ENCODE results near the gene PDLIM4.

The PDLIM4 gene, protein sequence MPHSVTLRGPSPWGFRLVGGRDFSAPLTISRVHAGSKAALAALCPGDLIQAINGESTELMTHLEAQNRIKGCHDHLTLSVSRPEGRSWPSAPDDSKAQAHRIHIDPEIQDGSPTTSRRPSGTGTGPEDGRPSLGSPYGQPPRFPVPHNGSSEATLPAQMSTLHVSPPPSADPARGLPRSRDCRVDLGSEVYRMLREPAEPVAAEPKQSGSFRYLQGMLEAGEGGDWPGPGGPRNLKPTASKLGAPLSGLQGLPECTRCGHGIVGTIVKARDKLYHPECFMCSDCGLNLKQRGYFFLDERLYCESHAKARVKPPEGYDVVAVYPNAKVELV

DNA sequence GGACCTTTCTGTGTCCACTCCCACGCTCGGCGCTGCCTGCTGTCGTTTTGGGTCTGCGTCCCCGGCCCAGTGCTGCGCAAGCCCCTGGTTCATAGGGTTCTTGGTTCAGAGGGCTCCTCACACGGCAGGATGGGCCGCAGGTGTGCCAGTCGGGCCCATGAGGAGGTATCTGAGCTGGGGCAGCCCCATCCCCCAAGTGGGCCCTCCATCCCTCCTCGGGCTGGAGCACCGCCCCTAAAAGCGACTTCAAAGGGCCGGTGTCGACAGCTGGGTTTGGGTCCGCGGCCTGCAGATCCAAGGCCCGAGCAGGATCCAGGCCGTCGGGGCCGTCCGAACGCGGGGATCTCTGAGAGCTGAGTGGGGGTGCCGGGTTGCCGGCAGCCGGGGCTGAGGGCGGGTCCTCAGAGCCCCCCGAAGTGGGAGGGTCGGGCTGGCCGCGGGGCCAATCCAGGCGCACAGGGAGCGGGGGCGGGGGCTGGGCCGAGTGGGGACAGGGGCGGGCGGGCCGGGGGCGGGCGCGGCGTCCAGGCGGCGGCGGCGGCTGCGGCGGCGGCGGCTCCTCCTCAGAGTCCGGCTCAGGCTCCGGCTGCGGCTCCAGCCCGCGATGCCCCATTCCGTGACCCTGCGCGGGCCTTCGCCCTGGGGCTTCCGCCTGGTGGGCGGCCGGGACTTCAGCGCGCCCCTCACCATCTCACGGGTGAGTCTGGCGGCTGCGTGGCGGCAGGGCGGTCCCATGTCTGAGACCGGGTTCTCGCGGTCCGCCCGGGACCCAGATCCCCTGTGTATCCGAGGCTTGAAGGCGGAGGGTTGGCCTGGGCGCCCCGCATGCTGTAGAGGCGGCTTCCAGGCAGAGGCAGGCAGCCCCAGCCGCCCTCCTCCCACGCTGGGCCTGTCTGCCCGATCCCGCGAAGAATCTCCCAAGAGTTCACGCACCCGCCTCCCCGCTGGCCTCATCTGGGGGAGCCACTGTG lies at the start of gene PDLIM4:
Gene PDLIM4, plus strand, starts transcription at position 566 of the 971 bp plus-strand sequence. Its CDS starts 39 bp downstream, at position 605.
- no peak for DNase-seq

DNA sequence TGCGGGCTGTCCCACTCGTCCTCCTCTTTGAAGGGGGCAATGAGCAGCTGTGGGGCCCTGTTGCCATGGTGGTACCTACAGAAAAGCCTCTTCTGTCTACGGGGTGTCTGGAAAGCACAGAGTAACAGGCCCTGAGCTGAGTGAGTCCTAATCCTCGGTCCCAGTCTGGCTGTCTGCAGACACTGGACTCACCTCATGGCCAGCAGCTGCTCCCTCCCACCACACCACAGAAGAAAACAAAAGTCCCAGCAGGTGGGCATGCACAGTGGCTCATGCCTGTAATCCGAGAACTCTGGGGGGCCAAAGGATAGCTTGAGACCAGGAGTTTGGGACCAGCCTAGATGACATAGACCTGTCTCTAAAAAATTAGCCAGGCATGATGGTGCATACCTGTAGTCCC lies 49.7 kb upstream of the PDLIM4 start:
- DNase-seq, result no peak

DNA sequence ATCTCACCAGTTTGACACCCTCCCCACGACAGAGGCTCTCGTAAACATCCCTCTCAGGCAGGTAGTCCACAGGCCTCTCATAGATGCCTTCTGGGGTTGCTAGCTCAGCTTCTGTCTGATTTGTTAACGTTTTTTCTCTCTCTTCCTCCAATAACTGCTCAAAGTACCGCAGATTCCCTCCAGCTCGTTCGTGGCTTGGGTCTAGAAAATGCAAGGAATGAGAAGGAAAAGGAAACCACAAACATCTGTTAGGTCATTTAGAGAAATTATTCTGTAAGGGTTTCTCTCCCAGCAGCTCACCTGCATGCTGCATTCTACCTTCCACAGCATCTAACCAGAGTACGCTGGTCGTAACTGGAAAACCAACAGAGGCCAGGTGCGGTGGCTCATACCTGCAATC lies 48.4 kb upstream of the PDLIM4 start:
- DNase-seq, result no peak

DNA sequence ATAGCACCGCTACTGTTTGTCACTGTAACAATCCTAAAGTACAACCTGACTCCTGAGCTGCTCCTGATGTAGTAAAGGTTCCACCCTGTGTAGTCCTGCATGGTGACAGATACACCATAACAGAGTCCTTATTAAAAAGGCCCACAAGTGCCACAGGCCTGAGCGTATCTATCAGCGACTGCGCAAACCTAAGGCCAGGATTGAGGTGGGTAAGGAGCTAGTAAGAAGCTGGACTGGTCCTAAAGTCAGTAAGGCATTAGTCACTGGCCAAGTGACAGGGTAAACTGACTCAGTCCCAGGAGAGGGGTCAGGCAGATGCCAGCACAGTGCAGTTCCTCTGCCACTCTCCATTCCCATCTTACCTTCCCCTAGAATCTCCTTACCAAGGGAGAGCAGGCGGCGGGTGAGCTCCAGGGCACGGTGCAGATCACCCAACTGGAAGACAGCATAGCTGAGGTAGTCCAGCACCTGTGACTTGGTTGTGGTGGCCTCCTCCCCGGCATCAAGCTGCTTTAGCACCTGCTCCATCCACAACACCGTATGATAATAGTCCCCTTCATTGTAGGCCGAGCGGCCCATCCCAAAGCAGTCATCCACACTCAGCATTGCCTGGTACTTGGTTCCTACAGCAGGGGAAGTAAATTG lies 47.5 kb upstream of the PDLIM4 start:
- DNase-seq, result no peak

DNA sequence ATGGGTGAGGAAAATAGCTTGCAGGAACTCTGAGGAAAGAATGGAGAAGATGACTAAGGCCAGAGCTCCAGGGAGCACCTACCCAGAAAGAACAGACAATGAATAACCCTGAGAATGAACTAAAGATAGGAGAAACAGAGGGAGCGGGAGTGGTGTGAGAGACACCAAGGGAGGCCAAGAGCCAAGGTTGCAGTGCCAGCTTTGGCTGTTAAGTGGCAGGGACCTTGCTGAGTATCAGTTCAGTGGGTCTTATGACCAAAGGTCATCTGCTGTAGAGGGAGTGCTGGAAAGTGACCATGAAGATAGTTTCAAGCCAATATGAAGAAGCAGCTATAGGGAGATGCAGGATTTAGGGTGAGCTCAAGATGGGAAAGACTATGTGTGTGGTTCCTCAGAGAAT lies 46.6 kb upstream of the PDLIM4 start:
- no peak for DNase-seq

DNA sequence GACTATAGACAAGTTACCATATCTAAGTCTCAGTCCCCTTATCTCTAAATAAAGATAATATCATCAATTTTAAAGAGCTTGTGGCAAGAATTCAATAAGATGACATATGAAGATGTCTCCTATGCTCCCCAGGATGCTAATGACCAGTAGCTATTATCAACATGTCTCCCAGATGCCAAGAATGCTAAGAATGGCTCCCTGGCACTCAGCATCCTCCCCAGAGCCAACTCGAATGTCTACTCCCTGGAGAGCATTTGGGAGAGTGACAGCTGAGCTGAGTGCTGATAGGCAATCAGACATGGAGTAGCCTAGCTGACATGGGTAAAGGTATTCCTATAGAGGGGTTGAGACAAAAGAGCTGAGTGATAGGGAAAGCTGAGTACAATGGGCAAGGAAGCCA lies 45.7 kb upstream of the PDLIM4 start:
- no peak for DNase-seq

DNA sequence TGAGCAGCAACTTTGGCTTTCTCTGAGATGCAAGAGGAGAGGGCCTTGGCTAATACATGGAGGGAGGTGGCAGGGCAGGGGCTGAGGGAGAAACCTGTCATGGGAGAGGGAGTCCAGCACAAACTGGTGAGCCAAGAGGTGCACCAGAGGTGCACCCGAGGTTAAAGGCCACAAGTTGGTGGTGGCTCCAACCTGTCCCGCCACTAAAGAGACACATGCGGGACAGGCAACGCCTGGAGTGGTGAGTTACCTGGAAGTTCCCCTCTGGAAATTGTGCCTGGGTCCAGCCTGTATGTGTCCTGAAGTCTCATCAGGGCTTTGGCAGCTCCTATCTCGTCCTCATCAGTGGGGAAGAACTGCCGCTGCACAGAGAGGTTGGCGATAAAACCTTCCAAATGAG lies 43.8 kb upstream of the PDLIM4 start:
- DNase-seq, result no peak

DNA sequence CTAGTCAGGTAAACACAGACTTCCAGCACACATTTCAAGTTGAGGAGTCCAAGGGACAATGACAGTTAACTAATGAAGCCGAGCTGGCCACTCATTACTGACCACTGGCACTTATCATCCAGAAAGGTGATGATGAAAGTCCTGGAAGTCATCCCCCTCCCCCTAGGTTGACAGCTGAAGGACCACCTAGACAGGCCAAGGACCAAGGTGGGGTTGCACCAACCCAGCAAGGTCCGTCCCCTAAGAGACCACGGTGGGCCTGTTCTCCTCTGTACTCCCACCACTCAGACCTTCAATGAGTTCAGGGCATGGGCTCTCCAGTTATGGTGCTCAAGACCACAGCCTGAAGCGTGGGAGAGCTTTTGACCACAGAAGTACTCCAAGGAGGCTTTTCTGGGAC lies 43.0 kb upstream of the PDLIM4 start:
- no peak for DNase-seq

DNA sequence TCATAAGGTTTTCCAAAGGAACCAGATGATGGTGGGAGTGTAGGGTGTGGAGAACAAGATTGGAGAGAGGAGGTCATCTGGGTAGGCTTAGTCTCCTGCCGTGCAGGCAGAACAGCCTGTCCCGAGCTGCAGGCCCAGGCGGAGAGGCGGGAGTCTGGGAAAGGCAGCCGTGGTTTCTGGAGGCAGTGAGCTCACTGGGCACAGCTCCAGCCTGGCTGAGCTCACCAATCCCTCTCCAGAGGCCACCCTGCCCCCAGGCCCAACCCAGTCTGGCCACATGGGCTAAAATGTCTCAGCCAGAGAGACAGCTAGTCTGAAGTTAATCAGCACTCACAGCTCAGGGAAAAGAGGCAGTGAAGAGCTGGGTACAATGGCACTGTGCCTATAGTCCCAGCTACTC lies 42.2 kb upstream of the PDLIM4 start:
- no peak for DNase-seq

DNA sequence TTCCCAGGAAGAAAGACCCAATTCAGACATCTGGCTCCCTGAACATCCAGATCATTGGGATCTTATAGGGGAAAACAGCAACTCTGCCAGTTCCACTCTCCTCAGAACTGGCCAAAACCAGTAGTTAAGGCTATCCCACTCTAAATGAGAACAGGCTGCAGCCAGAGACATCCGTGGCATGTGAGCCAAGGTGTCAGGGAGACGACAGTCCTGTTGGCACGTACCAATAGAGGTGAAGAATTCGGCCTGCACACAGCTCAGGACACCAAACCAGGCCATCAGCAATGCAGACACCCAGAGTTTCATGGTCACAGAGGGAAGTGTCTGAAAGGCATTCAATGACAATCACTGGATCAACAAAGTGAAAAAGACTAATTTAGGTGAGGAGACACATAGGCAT lies 39.2 kb upstream of the PDLIM4 start:
- DNase-seq, result no peak

DNA sequence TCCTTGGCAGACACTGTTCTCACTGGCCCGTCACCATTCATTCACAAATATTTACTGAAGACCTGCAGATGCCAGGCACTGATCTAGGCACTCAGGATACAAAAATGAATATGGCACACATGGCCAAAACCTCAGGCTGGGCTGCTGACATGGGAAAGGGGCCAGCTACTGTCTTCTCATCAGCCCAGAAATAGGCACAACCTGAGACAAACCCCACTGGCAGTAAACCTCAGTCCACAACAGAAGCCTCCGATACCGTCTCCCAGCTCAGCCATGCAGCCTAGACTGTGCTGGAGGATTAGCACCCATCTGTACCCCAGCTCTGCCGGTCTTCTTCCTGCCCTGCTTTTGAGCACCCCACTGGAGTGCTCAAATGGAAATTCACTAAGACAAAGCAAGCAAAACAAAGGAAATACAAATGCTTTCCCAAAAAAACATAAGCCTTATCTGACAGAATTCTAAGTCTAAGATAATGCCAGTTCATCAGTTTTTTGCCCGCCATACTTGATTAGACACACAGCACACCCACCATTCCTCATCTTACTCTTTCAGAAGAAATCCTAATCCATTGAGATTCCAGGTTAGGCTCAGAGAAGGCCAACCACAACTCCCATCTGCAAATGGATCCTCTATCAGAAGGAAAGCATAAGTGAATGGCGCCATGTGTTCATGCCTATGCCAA lies 38.1 kb upstream of the PDLIM4 start:
- no peak for DNase-seq

DNA sequence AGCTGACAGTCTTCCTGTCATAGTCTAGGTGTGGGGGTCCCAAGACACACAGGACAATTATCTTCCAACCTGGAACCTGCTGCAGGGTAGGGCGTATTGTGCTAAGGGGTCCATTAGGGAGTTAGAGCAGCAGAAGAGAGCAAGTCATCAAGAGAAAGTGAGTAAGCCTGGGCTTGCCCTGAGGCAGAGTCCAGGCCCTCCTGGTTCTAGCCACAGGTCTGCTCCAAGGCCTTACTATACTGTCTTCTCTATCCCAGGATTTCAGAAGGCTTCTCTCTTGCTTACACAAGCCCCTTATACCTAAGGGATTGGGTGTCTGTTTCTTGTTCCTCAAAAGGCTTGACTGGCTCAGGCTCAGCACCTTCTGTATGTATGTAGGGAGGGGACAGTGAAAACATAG lies 37.5 kb upstream of the PDLIM4 start:
- DNase-seq, result no peak

DNA sequence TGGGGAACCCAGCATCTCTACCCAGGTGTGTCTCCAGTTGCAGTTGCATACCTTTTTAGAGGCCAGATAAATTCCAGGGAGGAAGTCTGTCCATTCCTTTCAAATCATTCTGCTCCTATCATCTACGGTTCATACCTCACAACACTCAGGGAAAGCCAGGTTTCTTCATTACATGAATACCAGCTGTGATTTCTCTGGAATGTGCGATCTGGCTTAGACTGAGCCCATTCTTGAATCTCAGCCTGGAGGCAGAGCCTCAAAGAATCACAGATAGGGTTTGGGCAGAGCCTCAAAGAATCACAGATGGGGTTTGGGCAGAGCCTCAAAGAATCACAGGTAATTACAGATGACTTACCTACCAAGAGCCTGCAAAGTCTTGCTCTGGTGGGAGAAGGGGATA lies 37.0 kb upstream of the PDLIM4 start:
- DNase-seq, result no peak

DNA sequence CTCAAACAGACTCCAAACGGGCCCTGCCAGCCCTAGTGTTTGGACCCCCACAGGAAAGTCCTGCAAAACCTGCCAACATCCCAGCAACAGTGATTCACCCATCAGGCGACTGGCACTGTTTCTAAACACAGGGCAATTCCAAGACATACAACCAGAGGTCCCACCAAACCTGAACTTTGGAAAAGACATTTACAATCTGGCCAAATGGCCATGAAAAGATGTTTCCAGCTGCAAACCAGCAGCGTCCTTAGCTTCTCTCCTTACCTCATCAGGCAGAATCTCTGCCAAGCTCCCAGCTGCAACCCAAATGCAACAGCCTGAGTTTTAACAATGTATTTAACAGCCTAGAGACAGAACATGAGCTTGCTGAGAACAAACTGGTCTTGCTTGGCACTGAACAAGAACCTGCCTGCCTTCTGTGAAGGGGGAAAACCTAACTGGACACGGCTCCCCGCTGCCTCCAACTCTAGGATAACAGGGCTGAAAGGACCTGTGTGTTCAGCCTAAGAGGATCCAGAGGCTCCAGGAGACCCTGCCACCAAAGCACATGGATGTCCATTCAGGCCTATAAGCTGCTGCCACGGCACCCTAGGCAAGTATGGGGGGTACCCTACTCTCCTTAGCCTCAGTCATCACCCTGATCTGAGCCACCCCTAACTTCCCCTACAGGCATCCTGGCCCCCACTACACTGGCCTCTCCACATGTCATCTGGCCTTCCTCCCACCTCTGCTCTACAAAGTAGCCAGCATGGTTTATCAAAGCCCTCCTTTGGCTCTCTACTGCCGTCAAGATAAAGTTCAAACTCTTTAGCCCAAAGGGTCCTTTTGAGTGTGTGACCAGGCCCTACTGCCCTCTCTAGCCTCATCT lies 35.5 kb upstream of the PDLIM4 start:
- DNase-seq, result no peak

DNA sequence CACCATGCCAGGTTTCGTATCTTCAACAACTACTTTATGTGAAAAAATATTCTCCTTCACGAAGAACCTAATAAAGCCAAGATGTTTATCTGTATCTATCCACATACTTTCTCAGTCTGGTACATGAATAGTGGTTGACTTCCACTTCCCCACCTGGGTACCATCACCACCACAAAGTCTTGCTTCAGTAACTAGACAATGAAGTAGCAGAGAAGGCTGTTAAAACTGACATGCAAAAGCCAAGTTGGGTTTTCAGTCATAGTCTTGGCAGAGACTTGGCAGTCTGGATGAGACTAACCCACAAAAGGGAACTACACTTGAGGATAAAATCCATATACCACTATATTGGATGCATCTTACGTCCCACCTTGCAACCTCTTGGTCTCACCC lies 34.9 kb upstream of the PDLIM4 start:
- DNase-seq, result no peak

DNA sequence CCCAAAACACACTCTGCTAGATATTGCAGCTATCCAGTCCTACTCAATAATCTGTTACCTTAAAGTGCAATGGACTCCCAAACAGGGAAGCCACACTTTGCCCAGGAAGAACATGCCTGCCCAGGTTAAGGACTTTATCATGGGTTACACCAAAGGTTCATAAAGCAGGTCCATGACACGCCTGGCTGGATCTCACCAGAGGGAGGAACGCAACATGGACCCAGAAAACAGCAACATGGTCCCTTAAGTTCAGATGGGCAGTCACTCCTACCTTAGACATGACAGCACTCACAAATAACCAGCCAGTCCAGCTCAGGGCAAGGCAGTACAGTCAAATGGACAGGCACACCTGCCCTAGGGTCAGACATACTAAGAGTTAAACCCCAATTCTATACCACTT lies 33.6 kb upstream of the PDLIM4 start:
- DNase-seq, result no peak

DNA sequence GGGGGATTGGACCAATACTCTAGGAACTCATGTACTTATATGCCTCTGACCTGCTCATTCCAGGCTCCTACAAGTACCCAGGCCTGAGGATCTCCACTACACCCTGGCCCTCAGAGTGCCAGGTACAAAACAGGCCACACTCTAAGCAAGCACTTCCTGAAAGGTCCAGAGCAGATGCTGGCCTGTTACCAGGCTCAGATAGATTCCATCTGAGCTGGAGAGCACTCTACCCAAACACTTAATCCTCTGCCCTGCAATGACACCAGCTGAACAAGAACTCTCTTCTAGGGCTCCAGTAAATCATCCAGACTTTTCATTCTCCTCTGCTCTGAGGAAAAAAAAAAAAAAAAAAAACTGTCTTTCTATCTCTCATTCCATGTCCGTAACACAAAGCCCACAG lies 32.8 kb upstream of the PDLIM4 start:
- no peak for DNase-seq

DNA sequence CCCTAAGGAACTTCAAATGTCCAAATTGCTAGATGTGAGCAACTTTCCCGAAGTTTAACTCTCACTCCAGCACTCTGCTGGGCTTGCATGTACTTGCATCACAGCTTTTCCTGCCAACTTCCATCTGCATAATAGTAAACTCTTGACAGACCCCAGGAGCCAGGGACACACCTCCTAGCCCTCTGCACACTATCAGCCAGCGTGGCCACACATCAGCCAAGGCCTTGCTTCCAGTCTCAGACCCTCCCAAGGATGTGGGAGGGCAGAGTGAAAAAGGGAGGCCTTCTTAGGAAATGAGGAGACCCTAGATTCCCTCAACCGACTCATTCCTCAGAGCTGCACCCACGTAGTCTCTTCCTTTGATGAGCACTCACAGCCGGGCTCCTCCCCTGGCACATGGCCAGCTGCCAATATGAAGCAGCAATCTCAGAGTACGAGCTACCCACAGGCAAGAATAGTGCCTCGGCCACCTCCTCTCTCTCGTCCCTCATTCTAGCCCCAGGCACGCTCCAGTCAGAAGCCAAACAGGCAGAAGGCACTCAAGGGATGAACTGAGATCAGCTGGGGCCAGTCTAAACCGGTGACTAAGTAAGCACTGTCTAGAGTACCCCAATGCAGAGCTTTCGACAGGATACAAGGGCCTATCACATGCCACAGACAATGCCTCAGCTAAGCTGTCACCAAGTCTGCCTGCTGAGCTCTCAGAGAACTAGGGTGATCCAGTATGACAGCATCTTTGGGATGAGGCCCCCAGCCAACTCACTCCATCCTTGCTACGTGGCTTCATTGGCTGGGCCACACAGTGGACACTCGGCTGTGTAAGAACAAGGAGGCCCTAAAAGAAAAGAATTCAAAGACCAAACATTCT lies 32.1 kb upstream of the PDLIM4 start:
- DNase-seq, result no peak

DNA sequence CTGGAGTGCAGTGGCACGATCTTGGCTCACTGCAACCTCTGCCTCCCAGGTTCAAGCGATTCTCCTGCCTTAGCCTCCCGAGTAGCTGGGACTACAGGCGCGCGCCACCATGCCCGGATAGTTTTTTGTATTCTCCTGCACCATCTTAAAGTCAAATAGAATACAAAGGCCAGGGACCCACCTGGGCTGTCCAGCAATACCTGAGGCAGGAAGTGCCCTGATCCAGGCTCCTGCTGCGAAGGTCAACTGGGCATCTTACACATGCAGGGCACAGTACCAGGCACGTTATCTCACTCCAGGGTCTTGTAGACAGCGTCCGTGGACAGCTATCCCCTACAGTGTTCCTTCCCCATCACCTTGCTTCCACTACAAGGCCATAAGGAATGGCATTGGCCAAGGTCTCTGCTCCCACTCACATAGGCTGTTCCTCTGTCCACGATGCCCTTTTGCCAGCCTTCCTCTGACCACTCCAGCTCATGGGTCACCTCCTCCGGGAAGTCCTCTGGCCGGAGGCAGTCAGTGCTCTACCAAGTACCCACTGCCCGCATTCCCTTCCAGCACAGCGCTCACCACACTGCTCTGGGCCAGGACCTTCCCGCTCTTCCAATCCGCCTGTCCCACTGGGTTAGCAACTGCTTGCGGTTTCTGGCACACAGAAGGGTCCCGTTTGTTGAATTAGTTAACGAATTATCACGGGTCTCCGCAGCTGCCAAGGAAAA lies 30.8 kb upstream of the PDLIM4 start:
- no peak for DNase-seq

DNA sequence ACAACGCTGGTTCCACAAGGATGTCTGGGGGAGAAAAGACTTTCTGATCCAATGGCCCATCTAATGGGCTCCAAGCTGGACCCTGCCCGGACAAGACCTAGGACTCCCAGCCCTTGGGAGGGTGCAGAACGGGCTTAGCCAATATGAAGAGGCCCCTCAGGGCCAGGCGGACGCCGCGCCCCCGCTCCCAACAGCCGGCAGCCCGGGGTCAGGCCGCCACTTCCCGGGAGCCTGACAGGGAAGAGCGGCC lies 30.3 kb upstream of the PDLIM4 start:
- DNase-seq, result no peak
